ENCODE data around the gene PPIF.

DNA sequence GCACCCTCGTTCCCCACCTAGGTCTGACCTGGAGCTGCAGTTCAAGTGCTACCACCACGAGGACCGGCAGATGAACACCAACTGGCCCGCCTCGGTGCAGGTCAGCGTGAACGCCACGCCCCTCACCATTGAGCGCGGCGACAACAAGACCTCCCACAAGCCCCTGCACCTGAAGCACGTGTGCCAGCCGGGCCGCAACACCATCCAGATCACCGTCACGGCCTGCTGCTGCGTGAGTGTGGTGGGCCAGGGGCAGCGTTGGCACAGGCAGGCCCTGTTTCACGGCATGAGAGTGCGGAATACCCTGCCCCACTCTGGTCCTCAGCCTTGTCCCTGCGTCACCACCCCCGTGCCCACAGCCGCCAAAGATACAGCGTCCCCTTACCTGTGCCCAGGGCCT, 46.6 kb upstream of the PPIF start:
- TF ChIP-seq, protein P1, sequence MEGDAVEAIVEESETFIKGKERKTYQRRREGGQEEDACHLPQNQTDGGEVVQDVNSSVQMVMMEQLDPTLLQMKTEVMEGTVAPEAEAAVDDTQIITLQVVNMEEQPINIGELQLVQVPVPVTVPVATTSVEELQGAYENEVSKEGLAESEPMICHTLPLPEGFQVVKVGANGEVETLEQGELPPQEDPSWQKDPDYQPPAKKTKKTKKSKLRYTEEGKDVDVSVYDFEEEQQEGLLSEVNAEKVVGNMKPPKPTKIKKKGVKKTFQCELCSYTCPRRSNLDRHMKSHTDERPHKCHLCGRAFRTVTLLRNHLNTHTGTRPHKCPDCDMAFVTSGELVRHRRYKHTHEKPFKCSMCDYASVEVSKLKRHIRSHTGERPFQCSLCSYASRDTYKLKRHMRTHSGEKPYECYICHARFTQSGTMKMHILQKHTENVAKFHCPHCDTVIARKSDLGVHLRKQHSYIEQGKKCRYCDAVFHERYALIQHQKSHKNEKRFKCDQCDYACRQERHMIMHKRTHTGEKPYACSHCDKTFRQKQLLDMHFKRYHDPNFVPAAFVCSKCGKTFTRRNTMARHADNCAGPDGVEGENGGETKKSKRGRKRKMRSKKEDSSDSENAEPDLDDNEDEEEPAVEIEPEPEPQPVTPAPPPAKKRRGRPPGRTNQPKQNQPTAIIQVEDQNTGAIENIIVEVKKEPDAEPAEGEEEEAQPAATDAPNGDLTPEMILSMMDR (IDR thresholded peaks at IDR 0.05): no peak
- TF ChIP-seq POLR2A (IDR thresholded peaks at IDR 0.05): no peak
